ENCODE results near the gene CIT. TPM values are rescaled to one million over a fixed set of nuclear protein-coding genes. Genes with fewer than 3 reads are reported as not detected.
A peak's percentile ranks its signal among the peaks of the same experiment; 100 is the strongest.

Gene CIT
- total RNA-seq, 1 donor from 2014 or later: 0.87 TPM

DNA sequence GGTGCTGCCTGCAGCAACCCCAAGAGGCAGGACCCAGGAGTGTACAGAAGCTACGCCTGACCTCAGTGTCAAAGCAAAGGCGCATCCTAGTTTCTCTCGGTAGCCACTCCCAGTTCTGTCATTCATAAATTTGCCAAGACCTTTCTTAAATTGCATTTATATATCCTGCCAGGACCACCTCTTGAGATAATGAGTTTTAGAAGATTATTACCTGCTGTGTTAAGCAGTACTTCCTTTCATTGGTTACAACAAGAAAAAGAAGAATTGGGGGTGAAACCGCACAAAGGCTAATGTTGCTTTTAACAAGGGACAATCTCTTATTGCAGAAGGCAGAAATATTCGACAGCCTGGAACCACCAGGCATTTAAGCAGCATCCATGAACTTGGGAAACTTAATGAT is 57.8 kb downstream of the CIT start:
- ATAC-seq (no peak), DNase-seq (no peak)
- intact Hi-C loops (cut with micrococcal nuclease): no loop called here

DNA sequence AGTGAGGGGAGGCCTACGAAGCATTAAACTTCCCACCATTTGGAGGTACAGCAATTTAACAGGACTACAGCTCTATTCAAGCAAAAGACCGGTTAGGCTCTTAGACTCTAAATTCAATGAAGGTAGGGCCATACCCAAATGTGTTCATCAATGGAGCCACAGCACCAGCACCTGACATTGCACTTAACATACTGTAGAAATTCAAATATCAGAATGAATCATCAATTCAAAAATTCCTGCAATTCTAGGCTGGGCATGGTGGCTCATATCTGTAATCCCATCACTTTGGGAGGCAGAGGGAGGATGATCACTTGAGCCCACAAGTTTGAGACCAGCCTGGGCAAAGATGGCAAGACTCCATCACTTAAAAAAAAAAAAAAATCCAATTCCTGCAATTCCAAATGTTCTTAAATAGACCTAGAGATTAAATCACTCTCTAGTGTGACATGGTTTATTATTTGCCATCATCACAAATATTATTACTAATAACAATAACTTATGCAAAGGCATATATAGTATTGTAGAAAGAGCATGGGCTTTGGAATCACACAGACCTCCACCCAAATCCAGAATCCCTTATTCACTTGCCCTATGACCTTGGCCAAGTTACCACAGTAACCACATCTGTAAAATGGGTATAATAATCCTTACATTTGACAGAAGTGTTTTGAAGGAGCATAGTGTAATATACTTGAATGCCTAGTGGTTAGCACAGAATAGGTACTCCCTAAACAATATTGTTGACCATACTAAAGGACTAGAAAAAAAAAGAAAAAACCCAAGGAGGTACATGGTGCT is 59.4 kb downstream of the CIT start:
- intact Hi-C loops (cut with micrococcal nuclease): no loop called here
- ATAC-seq: no peak
- DNase-seq: no peak

DNA sequence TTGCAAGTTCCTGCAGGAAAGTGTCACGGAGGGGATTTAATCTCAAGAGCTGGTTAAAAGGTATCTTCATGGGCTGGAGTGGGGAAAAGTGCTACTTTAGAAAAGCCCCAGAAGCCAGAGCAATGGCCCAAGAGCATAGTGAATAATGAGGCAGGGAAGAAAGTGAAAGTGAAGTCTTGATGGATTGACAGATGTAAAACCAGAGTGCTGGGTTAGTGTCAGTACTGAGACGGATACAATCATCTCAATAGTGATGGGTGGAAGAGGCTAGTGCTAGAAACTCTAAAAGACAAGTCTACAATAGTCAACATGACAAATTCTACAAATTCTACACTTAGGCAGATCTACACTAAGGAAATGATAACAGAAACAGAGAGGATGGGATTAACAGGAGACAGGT is 68.1 kb downstream of the CIT start:
- DNase-seq (no peak), ATAC-seq (no peak)
- intact Hi-C loops (cut with micrococcal nuclease): no loop called here

DNA sequence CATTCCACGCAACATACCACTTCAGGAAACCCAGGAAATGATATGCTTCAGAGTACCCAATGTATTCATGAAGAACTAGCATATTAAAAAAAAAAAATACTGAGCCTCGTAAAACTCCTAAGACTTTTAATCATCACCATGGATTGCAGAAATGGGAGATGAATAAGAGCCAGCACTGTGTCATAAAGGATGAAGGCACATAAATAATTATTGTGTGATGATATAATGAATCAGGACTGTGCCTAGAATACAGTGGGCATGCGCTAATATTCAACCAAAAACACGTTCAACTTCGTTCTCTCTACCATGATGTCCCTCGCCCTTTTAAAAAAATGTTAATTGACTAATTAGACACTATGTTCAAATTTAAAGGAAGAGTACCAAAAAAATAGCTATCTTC is 68.7 kb downstream of the CIT start:
- ATAC-seq (no peak), DNase-seq (no peak)
- intact Hi-C loops (cut with micrococcal nuclease): no loop called here

DNA sequence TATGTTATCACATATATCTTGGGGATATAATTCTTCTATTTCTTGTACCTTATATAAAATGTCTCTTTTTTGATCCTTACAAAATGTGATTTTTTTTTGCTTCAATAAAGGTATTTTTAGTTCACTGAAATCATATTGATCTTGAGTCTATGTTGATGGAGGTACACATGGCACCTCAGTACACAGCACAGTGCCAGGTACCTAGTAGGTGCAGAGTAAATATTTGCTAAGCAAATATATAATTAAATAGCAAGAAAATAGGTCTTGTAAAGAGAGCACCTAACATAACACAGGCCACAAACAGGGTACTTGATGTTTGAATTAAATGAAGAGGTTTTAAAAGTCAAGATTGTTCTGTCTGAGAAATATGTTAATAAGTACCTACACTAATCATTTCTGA is 69.7 kb downstream of the CIT start:
- DNase-seq (no peak), ATAC-seq (no peak)
- intact Hi-C loops (cut with micrococcal nuclease): no loop called here

DNA sequence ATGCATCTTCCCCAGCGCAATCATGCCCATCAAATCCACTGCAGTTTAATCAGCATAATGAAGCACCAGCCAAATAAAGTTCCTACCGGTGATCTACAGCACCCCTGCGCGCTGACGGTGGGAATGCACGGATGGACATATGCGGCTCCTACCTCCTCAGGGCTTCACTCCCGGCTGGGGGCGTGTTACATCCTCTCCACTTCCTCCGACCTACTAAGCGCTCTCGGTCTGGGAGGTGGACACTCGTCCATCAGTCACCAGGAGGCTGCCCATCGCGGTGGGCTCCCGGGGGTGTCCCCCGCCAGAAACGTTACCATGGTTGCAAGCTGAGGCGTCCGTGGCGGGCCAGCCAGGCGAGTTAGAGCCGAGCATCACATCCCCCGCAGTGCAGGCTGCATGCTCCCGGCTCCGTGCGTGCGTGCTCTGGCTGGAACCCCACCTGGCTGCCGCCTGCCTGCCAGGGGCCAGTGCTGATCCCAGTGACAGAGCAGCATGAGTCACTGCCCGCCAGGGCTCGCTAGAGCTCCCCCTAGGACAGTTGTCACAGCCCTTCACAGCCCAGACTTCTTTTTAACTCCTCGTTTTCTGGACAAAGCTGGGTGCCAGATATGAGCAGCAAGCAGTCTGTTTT is 73.0 kb downstream of the CIT start:
- peak; percentile 95 for ATAC-seq
- DNase-seq: peak; percentile 68
- intact Hi-C loops (cut with micrococcal nuclease): no loop called here

DNA sequence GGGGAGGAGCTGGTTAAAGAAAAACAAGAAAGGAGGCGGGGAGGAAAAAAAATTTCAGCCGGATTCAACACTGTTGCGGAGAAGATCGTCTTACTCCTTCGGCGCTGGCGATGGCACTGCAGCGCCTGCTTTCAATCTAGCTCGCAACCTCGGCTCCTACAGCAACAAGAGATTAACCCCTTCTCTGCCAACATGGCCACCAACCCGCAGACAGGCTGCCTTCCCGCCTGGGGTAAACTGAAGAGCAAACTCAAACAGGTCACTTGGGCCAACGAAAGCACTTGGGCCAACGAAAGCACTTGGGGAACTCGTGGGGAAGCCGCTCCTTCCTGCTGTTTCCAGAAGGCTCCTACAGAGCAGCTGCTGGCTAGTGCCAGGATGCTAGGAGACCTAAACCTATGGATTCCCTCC is 73.7 kb downstream of the CIT start:
- DNase-seq: no peak
- peak; percentile 58 for ATAC-seq
- intact Hi-C loops (cut with micrococcal nuclease): no loop called here

DNA sequence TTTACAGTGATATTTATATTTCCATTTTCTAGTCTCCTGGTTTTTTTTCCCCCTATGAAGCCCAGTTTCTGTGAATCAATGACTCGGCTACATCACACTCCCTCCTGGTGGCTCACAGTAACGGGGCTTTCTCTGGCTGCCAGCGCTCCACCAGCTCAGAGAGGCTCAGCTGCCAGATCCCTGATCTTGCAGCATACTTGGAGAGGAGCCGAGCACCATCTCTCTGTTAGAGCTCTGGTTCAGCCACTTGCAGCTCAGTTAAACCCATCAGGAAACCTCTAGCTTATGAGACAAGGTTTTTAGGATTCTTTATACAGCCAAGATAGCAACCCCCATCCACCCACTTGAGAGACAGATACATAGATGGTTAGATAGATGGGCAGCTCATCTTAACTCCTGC is 74.6 kb downstream of the CIT start:
- DNase-seq: peak; percentile 60
- intact Hi-C loops (cut with micrococcal nuclease): no loop called here
- ATAC-seq: peak; percentile 86

DNA sequence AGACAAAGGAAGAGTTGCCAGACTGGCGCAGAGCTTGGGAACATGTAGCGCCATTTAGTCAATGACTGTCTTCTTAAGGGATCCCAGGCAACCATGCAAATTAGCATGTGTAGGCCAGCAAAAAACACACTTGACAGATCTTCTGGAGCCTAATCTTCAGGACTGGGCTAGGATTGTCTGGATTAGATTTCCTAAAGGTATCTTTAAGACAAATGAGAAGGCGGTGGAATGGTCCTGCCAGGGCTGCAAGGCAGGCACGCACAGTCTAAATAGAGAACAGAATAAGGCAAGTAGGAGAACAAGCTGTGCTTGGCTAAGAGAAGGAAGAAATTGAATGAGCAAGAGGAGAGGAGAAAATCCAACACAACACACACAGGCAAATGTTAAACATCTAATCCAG is 80.0 kb downstream of the CIT start:
- intact Hi-C loops (cut with micrococcal nuclease): no loop called here
- no peak for ATAC-seq
- no peak for DNase-seq

DNA sequence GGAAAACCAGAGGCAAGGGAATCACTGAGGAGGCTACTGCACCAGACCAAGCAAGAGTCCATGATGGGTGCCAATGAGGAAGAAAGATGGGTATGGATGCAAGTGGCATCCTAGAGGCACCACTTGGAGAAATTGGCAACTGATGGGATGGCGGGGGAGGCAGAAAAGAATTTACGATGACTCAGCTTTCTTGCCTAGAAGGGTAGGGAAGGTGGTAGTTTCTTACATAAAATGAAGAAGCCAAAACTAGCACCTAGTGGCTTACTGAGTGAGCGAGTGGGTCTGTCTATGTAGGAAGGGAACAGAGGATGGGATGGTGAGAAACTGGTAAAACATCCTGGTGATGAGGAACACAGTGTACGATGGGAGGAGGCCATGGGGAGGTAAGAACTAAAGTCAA is 80.8 kb downstream of the CIT start:
- DNase-seq: no peak
- intact Hi-C loops (cut with micrococcal nuclease): no loop called here
- ATAC-seq: no peak

DNA sequence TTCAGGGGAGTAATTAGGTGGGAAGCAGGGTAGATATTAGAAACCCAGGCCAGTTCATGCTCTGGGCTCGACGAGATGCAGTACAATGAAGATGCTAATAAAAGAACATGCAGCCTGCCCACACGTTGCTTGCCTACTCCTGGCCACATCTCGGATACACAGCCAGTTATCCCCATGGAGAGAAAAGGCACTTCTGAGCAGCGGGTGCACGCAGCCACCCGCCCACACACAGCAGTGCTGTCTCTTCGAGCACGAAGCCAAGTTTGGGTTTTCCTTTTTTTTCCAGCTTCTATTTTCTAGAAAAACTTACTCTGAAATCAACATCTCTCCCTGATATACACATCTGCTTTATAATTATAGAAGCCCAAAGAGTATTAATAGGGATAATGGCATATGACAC is 85.7 kb downstream of the CIT start:
- DNase-seq: no peak
- intact Hi-C loops (cut with micrococcal nuclease): no loop called here
- ATAC-seq: no peak

DNA sequence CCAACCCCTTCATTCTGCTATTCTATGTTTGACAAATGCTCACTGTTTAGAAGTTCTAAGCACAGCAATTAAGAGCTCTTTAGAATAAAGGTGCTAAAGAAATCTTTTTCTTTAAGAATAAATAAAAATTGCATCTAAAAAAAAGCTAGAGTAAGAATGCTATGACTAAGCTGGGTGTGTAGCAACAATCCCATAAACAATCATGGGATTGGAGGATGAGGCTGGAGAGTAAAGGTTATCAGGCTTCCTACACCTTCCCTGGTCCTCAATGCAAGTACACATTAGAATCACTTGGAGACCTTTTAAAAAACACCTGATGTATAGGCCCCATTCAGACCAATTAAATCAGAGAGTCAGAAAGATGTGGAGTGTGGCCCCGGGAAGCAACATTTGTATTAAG is 88.3 kb downstream of the CIT start:
- intact Hi-C loops (cut with micrococcal nuclease): no loop called here
- ATAC-seq (no peak), DNase-seq (no peak)

DNA sequence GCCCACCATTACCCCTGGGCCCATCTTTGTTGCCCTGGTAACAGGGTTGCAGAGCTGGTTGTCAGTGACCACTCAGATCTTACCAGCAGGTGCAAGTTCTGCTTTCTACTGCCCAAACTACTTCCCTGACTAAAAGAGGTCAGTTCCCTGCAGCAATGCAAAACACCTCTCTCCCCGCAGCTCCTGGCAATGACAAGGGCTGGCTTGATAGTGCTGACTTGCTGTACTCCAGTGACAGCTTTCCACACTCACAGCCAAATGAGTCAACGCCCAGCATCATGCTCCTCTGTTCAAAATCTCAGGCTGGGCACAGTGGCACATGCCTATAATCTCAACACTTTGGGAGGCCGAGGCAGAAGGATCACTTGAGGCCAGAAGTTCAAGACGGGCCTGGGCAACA is 90.6 kb downstream of the CIT start:
- DNase-seq (peak; percentile 33), ATAC-seq (peak; percentile 74)
- intact Hi-C loops (cut with micrococcal nuclease): no loop called here

DNA sequence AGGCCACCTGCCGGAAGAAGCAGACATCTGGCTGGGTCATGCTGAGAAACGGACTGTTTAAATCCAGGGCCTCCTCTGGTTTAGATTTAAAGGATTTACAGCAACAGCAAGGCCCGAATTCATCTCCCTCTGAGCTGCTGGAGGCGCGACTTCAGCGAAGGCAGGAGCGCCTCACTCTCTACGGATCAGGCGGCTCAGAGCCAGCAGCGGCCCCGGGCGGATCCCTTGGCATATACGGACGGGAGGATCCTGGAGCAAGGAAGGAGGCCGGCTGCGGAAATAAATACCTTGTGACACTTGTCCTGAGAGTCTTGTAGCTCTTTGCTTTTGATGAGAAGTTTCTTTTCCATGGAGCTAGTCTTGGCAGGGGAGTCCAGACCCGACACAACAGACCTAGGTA is 92.4 kb downstream of the CIT start:
- no peak for ATAC-seq
- DNase-seq: no peak
- intact Hi-C loops (cut with micrococcal nuclease): no loop called here

DNA sequence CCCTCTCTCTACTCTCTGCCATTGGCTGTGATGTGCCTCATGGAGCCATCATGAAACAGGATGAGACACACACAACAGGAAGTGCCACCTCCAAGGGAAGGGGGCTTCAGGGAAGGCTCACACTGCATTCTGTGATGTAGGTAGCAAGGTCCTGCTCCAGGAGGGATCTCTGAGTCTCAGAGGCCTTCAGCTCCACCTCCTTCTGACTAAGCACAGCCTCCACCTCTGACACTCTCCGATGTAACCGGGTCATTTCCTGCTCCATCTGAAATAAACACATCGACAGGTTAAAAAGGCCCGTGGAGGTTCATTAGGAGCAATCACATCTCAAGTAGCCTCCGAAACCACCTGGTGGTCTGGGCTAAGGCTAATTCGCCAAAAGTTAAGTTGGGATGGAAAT is 93.3 kb downstream of the CIT start:
- intact Hi-C loops (cut with micrococcal nuclease): no loop called here
- no peak for DNase-seq
- ATAC-seq: no peak

DNA sequence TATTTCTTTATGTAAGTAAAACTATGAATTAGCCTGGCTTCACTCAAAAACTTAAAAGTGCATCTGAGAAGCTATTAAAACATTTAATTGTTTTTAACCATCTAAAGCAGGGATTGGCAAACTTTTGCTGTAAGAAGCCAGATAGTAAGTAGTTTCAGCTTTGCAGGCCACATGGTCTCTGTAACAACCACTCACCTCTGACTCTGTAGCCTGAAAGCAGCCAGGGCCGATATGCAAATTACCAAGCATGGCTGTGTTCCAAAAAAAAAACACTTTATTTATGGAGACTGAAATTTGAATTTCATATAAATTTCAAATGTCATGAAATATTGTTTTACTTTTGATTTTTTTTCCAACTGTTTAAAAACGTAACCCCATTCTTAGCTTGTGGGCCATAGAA is 95.3 kb downstream of the CIT start:
- ATAC-seq (no peak), DNase-seq (no peak)
- intact Hi-C loops (cut with micrococcal nuclease): no loop called here

DNA sequence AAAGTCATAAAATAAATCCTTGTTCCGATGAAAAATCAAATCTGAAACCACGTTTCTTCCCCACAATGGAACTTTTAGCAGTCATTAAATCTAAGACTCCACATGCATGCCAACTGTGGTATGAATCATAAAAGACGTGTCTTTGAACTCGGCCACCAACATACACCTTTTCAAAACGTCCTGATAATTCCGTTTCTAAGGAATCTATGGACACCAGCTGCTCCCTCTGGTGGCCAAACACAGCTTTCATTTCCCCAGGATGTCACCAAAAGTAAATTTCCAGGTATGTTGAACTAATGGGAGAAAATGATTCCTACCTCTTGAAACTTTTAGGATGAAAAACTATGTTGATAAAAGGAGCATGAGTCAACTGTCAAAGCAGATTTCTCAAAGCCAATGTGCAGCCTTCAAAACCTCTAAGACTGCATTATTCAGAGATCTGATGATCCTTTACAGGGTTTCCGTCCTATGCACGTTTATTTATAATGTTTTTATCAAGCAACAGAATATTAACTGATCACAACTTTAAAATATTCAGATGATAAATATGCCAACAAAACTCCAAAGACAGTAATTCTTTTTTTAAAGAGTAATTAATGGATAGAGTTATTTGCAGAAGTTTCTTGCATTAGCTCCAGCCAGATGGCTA is 96.2 kb downstream of the CIT start:
- DNase-seq (no peak), ATAC-seq (no peak)
- intact Hi-C loops (cut with micrococcal nuclease): no loop called here

DNA sequence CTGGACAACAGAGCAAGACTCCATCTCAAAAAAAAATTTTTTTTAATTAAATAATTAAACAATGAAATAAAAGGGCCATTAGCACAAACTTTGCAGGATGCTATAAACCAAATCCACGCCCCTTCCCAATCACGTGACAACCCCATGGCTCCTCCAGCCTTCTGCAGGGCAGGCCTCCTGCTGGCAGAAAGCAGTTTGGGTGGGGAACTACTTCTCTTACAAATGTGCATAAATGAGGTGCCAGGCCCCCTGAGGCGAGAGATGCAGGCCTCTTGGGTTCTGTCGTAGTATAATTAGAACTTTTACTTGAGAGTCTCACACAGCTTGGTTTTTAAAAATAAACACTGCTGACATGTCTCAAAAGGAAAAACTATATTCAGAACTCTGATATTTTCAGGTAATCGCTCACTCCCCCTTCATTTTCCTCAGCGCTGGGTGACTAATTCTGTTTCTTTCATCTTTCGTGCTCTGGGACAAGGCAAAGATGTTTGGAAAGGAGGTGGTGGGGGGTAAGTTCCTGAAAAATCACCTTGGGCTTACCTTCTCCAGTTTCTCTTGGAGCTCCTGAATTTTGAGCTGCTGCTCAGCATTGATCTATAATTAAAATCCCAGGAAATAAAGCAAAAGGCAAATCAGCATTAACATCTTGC is 101.7 kb downstream of the CIT start:
- intact Hi-C loops (cut with micrococcal nuclease): no loop called here
- no peak for DNase-seq
- ATAC-seq: no peak

DNA sequence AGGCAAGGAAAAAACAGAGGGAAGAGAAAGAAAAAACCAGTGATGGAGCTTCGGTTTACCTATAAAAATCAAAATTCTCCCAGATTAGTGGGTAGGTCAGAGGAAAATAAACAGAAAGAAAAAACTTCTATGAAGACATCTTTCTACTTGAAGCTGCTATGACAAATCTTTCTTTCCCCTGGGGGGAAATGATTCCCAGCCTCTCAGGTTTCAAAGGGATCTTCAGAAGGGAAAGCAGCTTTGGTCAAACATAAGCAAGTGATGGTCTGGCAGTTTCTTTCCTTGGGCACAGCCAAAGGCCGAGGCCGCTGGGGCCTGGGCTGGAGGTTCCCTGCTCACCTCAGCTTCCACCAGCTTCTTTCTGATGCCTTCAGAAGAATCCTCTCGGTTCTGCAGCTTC is 104.7 kb downstream of the CIT start:
- ATAC-seq (no peak), DNase-seq (no peak)
- intact Hi-C loops (cut with micrococcal nuclease): no loop called here

DNA sequence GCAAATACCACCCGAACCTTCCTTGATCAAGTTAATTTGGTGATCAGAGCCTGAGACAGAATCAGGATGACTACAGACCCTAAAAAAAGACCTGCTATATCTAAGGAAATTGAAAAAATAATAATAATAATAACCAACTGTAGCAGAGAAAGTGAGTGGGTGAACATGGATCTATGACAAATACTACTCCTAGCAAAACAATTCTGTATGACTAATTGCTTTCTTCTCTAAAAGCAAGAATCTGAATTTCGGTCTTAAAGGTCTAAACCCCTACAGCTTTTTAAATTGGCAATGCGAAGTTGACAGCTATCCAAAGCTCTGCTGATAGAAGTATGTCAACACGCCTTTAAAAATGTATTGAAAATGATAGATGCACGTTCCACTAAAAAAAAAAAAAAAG is 107.0 kb downstream of the CIT start:
- no peak for ATAC-seq
- intact Hi-C loops (cut with micrococcal nuclease): no loop called here
- DNase-seq: no peak

Data from left ventricle myocardium superior (tissue), 1 donor.